K562 (cell line): ENCODE measurements around the gene UBXN10. TPM values are rescaled to one million over a fixed set of nuclear protein-coding genes. Genes with fewer than 3 reads are reported as not detected.
A peak's percentile ranks its signal among the peaks of the same experiment; 100 is the strongest.

Source experiments
- BCL6 ChIP-seq: fragments of 250-450 bp; sonication (Bioruptor Pico); IDR thresholded peaks from 2 replicates; pipeline ENCODE4 v1.4.0; 2020
- CBFB ChIP-seq: sonication (generic); formaldehyde crosslinking; IDR thresholded peaks from 2 replicates; pipeline ENCODE4 v1.4.0; 2020; ENCODE audit warnings: mild to moderate bottlenecking, missing genetic modification reagents
- CCNT2 ChIP-seq: IDR thresholded peaks from 2 replicates; pipeline ENCODE4 v1.6.1; 2011; ENCODE audit warnings: borderline replicate concordance, low read depth, mild to moderate bottlenecking, moderate library complexity, mixed read lengths, low read length; ENCODE audit not compliant: insufficient read length; ENCODE audit errors: extremely low read depth
- FOXM1 ChIP-seq, 2 experiments: fragments of 450-650 bp in 1 of 2; sonication (generic) in 1 of 2; formaldehyde crosslinking in 1 of 2; IDR thresholded peaks; 2 replicates each; pipeline versions ENCODE4 v1.6.1 to v1.9.0; 2017 to 2022; ENCODE audit warnings: low read depth in 2 of 2, mild to moderate bottlenecking in 2 of 2, missing genetic modification reagents in 1 of 2, moderate library complexity in 1 of 2
- HNRNPH1 ChIP-seq: fragments of 200-400 bp; formaldehyde crosslinking; optimal IDR thresholded peaks from 2 replicates; pipeline ENCODE3; 2017; ENCODE audit warnings: low read depth, mild to moderate bottlenecking, low read length, moderate library complexity
- MEF2A ChIP-seq: IDR thresholded peaks from 2 replicates; pipeline ENCODE4 v1.6.1; 2011; ENCODE audit warnings: low read depth, mild to moderate bottlenecking, low read length, moderate library complexity; ENCODE audit not compliant: control insufficient read depth
- MYNN ChIP-seq, 2 experiments: sonication (generic); formaldehyde crosslinking in 1 of 2; IDR thresholded peaks; 2 replicates each; pipeline versions ENCODE4 v1.5.0 to v1.6.1; 2016 to 2020; ENCODE audit warnings: antibody characterized with exemption in 1 of 2, missing genetic modification reagents in 1 of 2
- POLR2B ChIP-seq: fragments of 450-650 bp; IDR thresholded peaks from 2 replicates; pipeline ENCODE4 v1.6.1; 2018; ENCODE audit warnings: low read depth; ENCODE audit not compliant: partially characterized antibody
- TAF15 ChIP-seq: fragments of 200-400 bp; formaldehyde crosslinking; IDR thresholded peaks from 2 replicates; pipeline ENCODE4 v1.6.1; 2017; ENCODE audit warnings: mild to moderate bottlenecking, low read depth, low read length, moderate library complexity
- U2AF1 ChIP-seq: fragments of 200-400 bp; formaldehyde crosslinking; optimal IDR thresholded peaks from 2 replicates; pipeline ENCODE3; 2017; ENCODE audit warnings: mild to moderate bottlenecking, low read depth, low read length, moderate library complexity
- ZNF354B ChIP-seq: fragments of 250-450 bp; sonication (Bioruptor Pico); IDR thresholded peaks from 2 replicates; pipeline ENCODE4 v1.4.0; 2020
- ZNF436 ChIP-seq: fragments of 250-450, 450-650 bp; sonication (Bioruptor Pico); formaldehyde crosslinking; IDR thresholded peaks from 2 replicates; pipeline ENCODE4 v1.7.0; 2020; ENCODE audit warnings: mild to moderate bottlenecking
- ZNF589 ChIP-seq: fragments of 200-800 bp; sonication (Bioruptor generic); IDR thresholded peaks from 2 replicates; pipeline ENCODE4 v1.6.1; 2016; ENCODE audit warnings: low read depth, missing genetic modification characterization, missing compliant biosample characterization
- polyA plus RNA-seq, 8 experiments: library from polyadenylated mRNA; depleted of rRNA in 4 of 8; stranded (reverse) in 5 of 8; unstranded in 3 of 8; fragments of >200 nt; fragmentation: Nextera tagmentation in 2 of 8; fragmentation: Illumina TruSeq in 1 of 8; extraction: Ambion mirVana in 2 of 8; extraction: Trizol in 1 of 8; gene quantifications; 2 replicates each; pipeline versions ENCODE4 v1.2.1 to v1.2.3, GENCODE V29; 2011 to 2014; ENCODE audit warnings: inconsistent platforms in 1 of 8, missing spikeins in 1 of 8
- total RNA-seq, 7 experiments: library from RNA; depleted of rRNA in 6 of 7; stranded (reverse); fragments of >200 nt in 6 of 7; fragmentation: Illumina TruSeq in 2 of 7; extraction: Trizol in 2 of 7; gene quantifications; 2 replicates each; pipeline versions ENCODE4 v1.2.1 to v1.2.3, GENCODE V29; 2011 to 2021; ENCODE audit warnings: low replicate concordance in 1 of 7
- TF ChIP-seq, protein P1 (sequence below): fragments of 450-650 bp; formaldehyde crosslinking; IDR thresholded peaks from 2 replicates; pipeline ENCODE4 v1.4.0; 2022; ENCODE audit warnings: missing genetic modification characterization
- TF ChIP-seq, protein P2 (sequence below): fragments of 250-450 bp; sonication (Bioruptor Pico); IDR thresholded peaks from 2 replicates; pipeline ENCODE4 v1.9.0; 2021; ENCODE audit warnings: mild to moderate bottlenecking
- TF ChIP-seq, protein P3 (sequence below), 2 experiments: fragments of 450-650 bp; conservative IDR thresholded peaks; 2 replicates each; pipeline ENCODE4 v1.6.1; 2017; ENCODE audit warnings: mild to moderate bottlenecking in 2 of 2, moderate library complexity in 2 of 2
- TF ChIP-seq, protein P4 (sequence below): fragments of 450-650 bp; IDR thresholded peaks from 2 replicates; pipeline ENCODE4 v1.6.1; 2016; ENCODE audit warnings: mild to moderate bottlenecking
- TF ChIP-seq, protein P5 (sequence below), 2 experiments: fragments of 200-800 bp in 1 of 2; sonication (Bioruptor generic) in 1 of 2; sonication (generic) in 1 of 2; formaldehyde crosslinking in 1 of 2; IDR thresholded peaks in 1 of 2; conservative IDR thresholded peaks in 1 of 2; 2 replicates each; pipeline versions ENCODE4 v1.5.0 to v1.6.1; 2016 to 2020; ENCODE audit warnings: missing compliant biosample characterization in 1 of 2, missing genetic modification characterization in 1 of 2, missing genetic modification reagents in 1 of 2

The UBXN10 gene
- total and polyA plus RNA-seq, 9 of the 15 experiments (the other 6 are each of a cell fraction or from before 2014, with no cell fraction given), result 10.7 to 17.7 (median 13.6) TPM

DNA sequence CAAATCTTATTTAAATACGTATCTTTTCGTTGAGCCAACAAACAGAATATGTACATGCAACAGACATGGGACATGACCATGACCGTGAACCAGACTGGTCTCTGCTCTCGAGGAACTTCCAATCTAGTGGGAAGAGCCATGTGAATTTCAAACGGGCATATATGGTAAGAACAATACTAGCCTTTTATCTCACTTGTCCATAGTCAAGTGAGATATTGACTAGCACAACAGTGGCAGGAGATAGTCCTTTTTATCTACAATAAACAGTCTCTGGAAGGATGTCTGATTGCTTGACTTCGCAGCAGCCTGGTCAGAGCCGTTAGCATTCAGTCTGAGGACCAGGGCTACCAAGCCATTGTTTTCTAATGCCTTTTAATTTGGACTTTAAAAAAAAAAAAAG, 13.0 kb downstream of the UBXN10 start (continued):
- TF ChIP-seq TAF15, result no peak
- no peak for TF ChIP-seq POLR2B
- TF ChIP-seq, protein P1, sequence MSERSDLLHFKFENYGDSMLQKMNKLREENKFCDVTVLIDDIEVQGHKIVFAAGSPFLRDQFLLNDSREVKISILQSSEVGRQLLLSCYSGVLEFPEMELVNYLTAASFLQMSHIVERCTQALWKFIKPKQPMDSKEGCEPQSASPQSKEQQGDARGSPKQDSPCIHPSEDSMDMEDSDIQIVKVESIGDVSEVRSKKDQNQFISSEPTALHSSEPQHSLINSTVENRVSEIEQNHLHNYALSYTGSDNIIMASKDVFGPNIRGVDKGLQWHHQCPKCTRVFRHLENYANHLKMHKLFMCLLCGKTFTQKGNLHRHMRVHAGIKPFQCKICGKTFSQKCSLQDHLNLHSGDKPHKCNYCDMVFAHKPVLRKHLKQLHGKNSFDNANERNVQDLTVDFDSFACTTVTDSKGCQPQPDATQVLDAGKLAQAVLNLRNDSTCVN (CRISPR knock-in tag), result no peak
- TF ChIP-seq, protein P2, sequence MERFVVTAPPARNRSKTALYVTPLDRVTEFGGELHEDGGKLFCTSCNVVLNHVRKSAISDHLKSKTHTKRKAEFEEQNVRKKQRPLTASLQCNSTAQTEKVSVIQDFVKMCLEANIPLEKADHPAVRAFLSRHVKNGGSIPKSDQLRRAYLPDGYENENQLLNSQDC, result no peak
- TF ChIP-seq ZNF436 (CRISPR knock-in tag), result no peak
- TF ChIP-seq, protein P3, sequence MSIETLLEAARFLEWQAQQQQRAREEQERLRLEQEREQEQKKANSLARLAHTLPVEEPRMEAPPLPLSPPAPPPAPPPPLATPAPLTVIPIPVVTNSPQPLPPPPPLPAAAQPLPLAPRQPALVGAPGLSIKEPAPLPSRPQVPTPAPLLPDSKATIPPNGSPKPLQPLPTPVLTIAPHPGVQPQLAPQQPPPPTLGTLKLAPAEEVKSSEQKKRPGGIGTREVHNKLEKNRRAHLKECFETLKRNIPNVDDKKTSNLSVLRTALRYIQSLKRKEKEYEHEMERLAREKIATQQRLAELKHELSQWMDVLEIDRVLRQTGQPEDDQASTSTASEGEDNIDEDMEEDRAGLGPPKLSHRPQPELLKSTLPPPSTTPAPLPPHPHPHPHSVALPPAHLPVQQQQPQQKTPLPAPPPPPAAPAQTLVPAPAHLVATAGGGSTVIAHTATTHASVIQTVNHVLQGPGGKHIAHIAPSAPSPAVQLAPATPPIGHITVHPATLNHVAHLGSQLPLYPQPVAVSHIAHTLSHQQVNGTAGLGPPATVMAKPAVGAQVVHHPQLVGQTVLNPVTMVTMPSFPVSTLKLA (conservative IDR thresholded peaks at IDR 0.05), result peak in 1 of 2 experiments; percentile 54; a peak in 3 of 4 replicates
- TF ChIP-seq ZNF354B (CRISPR knock-in tag), result no peak
- no peak for TF ChIP-seq CBFB (CRISPR knock-in tag)
- TF ChIP-seq FOXM1 (IDR thresholded peaks at IDR 0.05; ENCODE audit: low read depth), result peak; percentile 94
- TF ChIP-seq FOXM1 (CRISPR knock-in tag; IDR thresholded peaks at IDR 0.05; ENCODE audit: low read depth), result no peak
- TF ChIP-seq, protein P4, sequence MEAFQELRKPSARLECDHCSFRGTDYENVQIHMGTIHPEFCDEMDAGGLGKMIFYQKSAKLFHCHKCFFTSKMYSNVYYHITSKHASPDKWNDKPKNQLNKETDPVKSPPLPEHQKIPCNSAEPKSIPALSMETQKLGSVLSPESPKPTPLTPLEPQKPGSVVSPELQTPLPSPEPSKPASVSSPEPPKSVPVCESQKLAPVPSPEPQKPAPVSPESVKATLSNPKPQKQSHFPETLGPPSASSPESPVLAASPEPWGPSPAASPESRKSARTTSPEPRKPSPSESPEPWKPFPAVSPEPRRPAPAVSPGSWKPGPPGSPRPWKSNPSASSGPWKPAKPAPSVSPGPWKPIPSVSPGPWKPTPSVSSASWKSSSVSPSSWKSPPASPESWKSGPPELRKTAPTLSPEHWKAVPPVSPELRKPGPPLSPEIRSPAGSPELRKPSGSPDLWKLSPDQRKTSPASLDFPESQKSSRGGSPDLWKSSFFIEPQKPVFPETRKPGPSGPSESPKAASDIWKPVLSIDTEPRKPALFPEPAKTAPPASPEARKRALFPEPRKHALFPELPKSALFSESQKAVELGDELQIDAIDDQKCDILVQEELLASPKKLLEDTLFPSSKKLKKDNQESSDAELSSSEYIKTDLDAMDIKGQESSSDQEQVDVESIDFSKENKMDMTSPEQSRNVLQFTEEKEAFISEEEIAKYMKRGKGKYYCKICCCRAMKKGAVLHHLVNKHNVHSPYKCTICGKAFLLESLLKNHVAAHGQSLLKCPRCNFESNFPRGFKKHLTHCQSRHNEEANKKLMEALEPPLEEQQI, result peak; percentile 90
- TF ChIP-seq U2AF1, result no peak
- TF ChIP-seq BCL6 (CRISPR knock-in tag), result peak; percentile 70; the same call in 1 of the 2 replicates
- TF ChIP-seq HNRNPH1, result no peak
- peak; percentile 84; the same call in 1 of the 2 replicates for TF ChIP-seq ZNF589 (CRISPR knock-in tag)
- TF ChIP-seq, protein P5, sequence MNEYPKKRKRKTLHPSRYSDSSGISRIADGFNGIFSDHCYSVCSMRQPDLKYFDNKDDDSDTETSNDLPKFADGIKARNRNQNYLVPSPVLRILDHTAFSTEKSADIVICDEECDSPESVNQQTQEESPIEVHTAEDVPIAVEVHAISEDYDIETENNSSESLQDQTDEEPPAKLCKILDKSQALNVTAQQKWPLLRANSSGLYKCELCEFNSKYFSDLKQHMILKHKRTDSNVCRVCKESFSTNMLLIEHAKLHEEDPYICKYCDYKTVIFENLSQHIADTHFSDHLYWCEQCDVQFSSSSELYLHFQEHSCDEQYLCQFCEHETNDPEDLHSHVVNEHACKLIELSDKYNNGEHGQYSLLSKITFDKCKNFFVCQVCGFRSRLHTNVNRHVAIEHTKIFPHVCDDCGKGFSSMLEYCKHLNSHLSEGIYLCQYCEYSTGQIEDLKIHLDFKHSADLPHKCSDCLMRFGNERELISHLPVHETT (CRISPR knock-in tag; conservative IDR thresholded peaks at IDR 0.05 in 1 of 2, IDR thresholded peaks at IDR 0.05 in 1 of 2), result peak in 1 of 2 experiments; percentile 67; a peak in 1 of 4 replicates
- TF ChIP-seq CCNT2, result peak; percentile 74
- TF ChIP-seq MEF2A, result no peak
- no peak; the same call in 1 of the 2 replicates for TF ChIP-seq MYNN (IDR thresholded peaks at IDR 0.05)
- no peak for TF ChIP-seq MYNN (CRISPR knock-in tag; IDR thresholded peaks at IDR 0.05)
